ENCODE measurements around the gene HDAC3.
A peak's percentile ranks its signal among the peaks of the same experiment; 100 is the strongest.

HDAC3 gene

GRCh38 chr5:141641634-141642267 is 5.1 kb upstream of the HDAC3 start:
- no peak overlapping the region for H3K4me3 ChIP-seq (ENCODE audit: low read depth, low read length)
- DNase-seq (ENCODE audit: low read depth) = peak; percentile 56
- in situ Hi-C loops (cut with HindIII; ENCODE audit: low sequenced_read_pairs) = no loop called here
- TF ChIP-seq CTCF (IDR thresholded peaks at IDR 0.05; ENCODE audit: low read depth, low read length, missing control alignments) = peak; percentile 55

DNA sequence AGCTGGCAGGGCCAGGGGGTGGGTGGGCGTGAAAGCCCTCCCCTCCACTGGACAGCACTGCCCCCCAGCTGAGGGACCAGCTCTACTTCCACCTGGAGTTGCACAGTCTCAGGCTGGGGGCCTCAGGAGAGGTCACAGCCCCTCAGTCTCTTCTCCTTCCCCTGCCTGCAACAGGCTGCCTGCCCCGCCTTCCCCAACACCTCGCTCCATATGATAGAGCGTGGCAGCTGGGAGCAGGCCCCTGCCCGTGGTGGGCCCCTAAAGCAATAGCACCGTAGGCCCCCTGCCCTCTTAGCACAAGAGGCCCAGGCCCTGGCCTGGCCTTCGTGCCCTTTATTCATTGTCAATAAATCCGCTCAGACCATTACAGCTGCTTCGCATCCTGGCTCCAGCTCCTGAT is 4.0 kb upstream of the HDAC3 start:
- no peak for DNase-seq (ENCODE audit: low read depth)
- no peak overlapping the region for H3K4me3 ChIP-seq (ENCODE audit: low read depth, low read length)
- in situ Hi-C loops (cut with HindIII; ENCODE audit: low sequenced_read_pairs) = no loop called here
- TF ChIP-seq CTCF (IDR thresholded peaks at IDR 0.05; ENCODE audit: low read depth, low read length, missing control alignments) = no peak

- DNase-seq (ENCODE audit: low read depth) = no peak
- H3K4me3 ChIP-seq (ENCODE audit: low read depth, low read length) = no peak overlapping the region
- in situ Hi-C loops (cut with HindIII; ENCODE audit: low sequenced_read_pairs) = no loop called here
- TF ChIP-seq CTCF (IDR thresholded peaks at IDR 0.05; ENCODE audit: low read depth, low read length, missing control alignments) = no peak
Measured at GRCh38 chr5:141640051-141640415, 3.4 kb upstream of the HDAC3 start.

- TF ChIP-seq CTCF (IDR thresholded peaks at IDR 0.05; ENCODE audit: low read depth, low read length, missing control alignments) = no peak
- in situ Hi-C loops (cut with HindIII; ENCODE audit: low sequenced_read_pairs) = no loop called here
- DNase-seq (ENCODE audit: low read depth) = no peak
- no peak overlapping the region for H3K4me3 ChIP-seq (ENCODE audit: low read depth, low read length)
Measured at GRCh38 chr5:141639357-141640050, 2.9 kb upstream of the HDAC3 start.

GRCh38 chr5:141638771-141639170 is 2.1 kb upstream of the HDAC3 start:
- in situ Hi-C loops (cut with HindIII; ENCODE audit: low sequenced_read_pairs) = no loop called here
- no peak for TF ChIP-seq CTCF (IDR thresholded peaks at IDR 0.05; ENCODE audit: low read depth, low read length, missing control alignments)
- H3K4me3 ChIP-seq (ENCODE audit: low read depth, low read length) = no peak overlapping the region
- no peak for DNase-seq (ENCODE audit: low read depth)

DNA sequence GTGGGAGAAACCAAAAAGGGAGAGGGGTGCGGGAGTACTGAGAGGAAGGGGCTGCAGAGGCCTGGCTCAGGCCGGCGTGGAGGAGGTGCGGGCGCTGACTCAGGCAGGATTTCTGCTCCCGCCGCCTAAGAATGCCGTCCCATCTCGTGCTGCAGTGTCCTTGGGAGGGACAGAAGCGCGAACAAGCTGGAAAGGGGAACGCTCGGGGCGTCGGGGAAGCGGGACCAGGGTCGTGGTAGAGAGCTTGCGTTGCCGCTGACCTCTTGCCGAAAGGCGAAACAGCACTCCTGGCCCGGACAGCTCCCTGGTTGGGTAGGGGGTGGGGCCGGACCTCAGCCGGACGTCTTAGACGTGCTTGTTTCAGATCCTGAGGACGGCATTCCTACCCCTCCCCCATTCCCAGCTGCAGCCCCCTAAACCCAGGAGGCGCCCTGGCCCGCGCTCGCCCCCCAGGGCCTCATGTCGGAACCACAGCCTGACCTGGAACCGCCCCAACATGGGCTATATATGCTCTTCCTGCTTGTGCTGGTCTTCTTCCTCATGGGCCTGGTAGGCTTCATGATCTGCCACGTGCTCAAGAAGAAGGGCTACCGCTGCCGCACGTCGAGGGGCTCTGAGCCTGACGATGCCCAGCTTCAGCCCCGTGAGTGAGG is 1.2 kb upstream of the HDAC3 start:
- DNase-seq (ENCODE audit: low read depth) = no peak
- peak; percentile 29 for TF ChIP-seq CTCF (IDR thresholded peaks at IDR 0.05; ENCODE audit: low read depth, low read length, missing control alignments)
- in situ Hi-C loops (cut with HindIII; ENCODE audit: low sequenced_read_pairs) = no loop called here
- H3K4me3 ChIP-seq (ENCODE audit: low read depth, low read length) = peak overlapping the region; percentile 98
